HG03025 (cell line): ENCODE measurements around the gene C9orf152.
"Not testable (repeated sequence)": the region's sequence is repeated elsewhere in the genome, so short reads cannot be mapped to it uniquely, and the experiment has no call there.

Source experiments
- ATAC-seq: cut with Tn5 transposase; IDR thresholded peaks from one replicate; pipeline ENCODE4 v1.9.1; 2021; ENCODE audit warnings: mild to moderate bottlenecking, moderate library complexity; ENCODE audit not compliant: unreplicated experiment, low FRiP score

Gene C9orf152

GRCh38 chr9:110214586-110215355 lies 6.8 kb upstream of the C9orf152 start:
- ATAC-seq, result no peak

- no peak for ATAC-seq
Measured at GRCh38 chr9:110214090-110214489, 6.1 kb upstream of the C9orf152 start.

- ATAC-seq, result no peak
Measured at GRCh38 chr9:110213413-110214044, 5.6 kb upstream of the C9orf152 start.

- ATAC-seq, result no peak
Measured at GRCh38 chr9:110207071-110207641, 803 bp downstream of the C9orf152 start.

- no peak for ATAC-seq
Measured at GRCh38 chr9:110206389-110206788, 1.6 kb downstream of the C9orf152 start.

- not testable (repeated sequence) for ATAC-seq
Measured at GRCh38 chr9:110205612-110206011, 2.3 kb downstream of the C9orf152 start.

- ATAC-seq, result no peak
Measured at GRCh38 chr9:110202232-110202631, 5.7 kb downstream of the C9orf152 start.

GRCh38 chr9:110199643-110200042 lies 8.3 kb downstream of the C9orf152 start:
- no peak for ATAC-seq

GRCh38 chr9:110198357-110198756 lies 9.6 kb downstream of the C9orf152 start:
- no peak for ATAC-seq

GRCh38 chr9:110197330-110198187 lies 10.4 kb downstream of the C9orf152 start:
- no peak for ATAC-seq

- ATAC-seq, result not testable (repeated sequence)
Measured at GRCh38 chr9:110196084-110196499, 11.9 kb downstream of the C9orf152 start.

- ATAC-seq, result no peak
Measured at GRCh38 chr9:110192531-110193261, 15.3 kb downstream of the C9orf152 start.

- no peak for ATAC-seq
Measured at GRCh38 chr9:110191615-110192014, 16.3 kb downstream of the C9orf152 start.

- no peak for ATAC-seq
Measured at GRCh38 chr9:110189559-110190320, 18.2 kb downstream of the C9orf152 start.

- no peak for ATAC-seq
Measured at GRCh38 chr9:110188991-110189390, 19.0 kb downstream of the C9orf152 start.

- ATAC-seq, result no peak
Measured at GRCh38 chr9:110188101-110188500, 19.9 kb downstream of the C9orf152 start.

GRCh38 chr9:110187126-110187525 lies 20.8 kb downstream of the C9orf152 start:
- no peak for ATAC-seq

GRCh38 chr9:110186254-110186653 lies 21.7 kb downstream of the C9orf152 start:
- no peak for ATAC-seq

GRCh38 chr9:110185806-110186205 lies 22.2 kb downstream of the C9orf152 start:
- no peak for ATAC-seq
